Kidney (tissue), 14 donors: ENCODE results near the gene DTNB. TPM values are rescaled to one million over a fixed set of nuclear protein-coding genes. Genes with fewer than 3 reads are reported as not detected.

Source experiments
- DNase-seq, 5 donors: peaks; one replicate each; pipeline ENCODE4 v3.0.0-alpha.2; 2013 to 2020
- FAIRE-seq: peaks from 2 replicates; lab custom pipeline; 2012; peaks lifted over from hg19 to GRCh38; lab: Jason Lieb, UNC
- H3K27ac ChIP-seq, 2 donors: one replicate each; pipeline ENCODE4 v1.7.0; 2013; ENCODE audit warnings: low read depth in 2 of 2, low read length in 2 of 2, inconsistent platforms in 1 of 2
- H3K27me3 ChIP-seq: one replicate; pipeline ENCODE4 v1.7.1; 2013; ENCODE audit warnings: low read length, inconsistent platforms; ENCODE audit not compliant: control insufficient read depth, insufficient read depth
- H3K36me3 ChIP-seq, 3 donors: one replicate each; pipeline versions ENCODE4 v1.7.0 to v1.7.1; 2013; ENCODE audit warnings: low read length in 3 of 3, control low read depth in 1 of 3, inconsistent platforms in 1 of 3; ENCODE audit not compliant: insufficient read depth in 3 of 3, control insufficient read depth in 2 of 3
- H3K4me1 ChIP-seq, 3 donors: one replicate each; pipeline versions ENCODE4 v1.7.0 to v1.7.1; 2013; ENCODE audit warnings: low read length in 3 of 3, inconsistent platforms in 1 of 3, low read depth in 1 of 3; ENCODE audit not compliant: control insufficient read depth in 2 of 3, insufficient read depth in 2 of 3
- H3K4me3 ChIP-seq, 3 donors: one replicate each; pipeline versions ENCODE4 v1.7.0 to v1.8.1; 2013; ENCODE audit warnings: low read length in 3 of 3, control low read depth in 1 of 3, inconsistent platforms in 1 of 3
- H3K9ac ChIP-seq, 3 donors: one replicate each; pipeline versions ENCODE4 v1.7.0 to v1.7.1; 2013; ENCODE audit warnings: low read length in 3 of 3, control low read depth in 1 of 3, inconsistent platforms in 1 of 3
- H3K9me3 ChIP-seq, 3 donors: one replicate each; pipeline versions ENCODE4 v1.7.0 to v1.7.1; 2013; ENCODE audit warnings: low read length in 3 of 3, control low read depth in 1 of 3, inconsistent platforms in 1 of 3; ENCODE audit not compliant: control insufficient read depth in 2 of 3, insufficient read depth in 1 of 3
- CTCF ChIP-seq: IDR thresholded peaks from 3 replicates; pipeline ENCODE4 v1.5.1; 2012; ENCODE audit warnings: mild to moderate bottlenecking, moderate library complexity, borderline replicate concordance; ENCODE audit not compliant: insufficient read depth; ENCODE audit errors: extremely low read depth
- intact Hi-C: fragments of 100-400 bp; cut with DNase I; formaldehyde crosslinking; loops from one replicate; pipeline ENCODE4 v1.11.1; 2022
- polyA plus RNA-seq: library from polyadenylated mRNA; stranded (reverse); fragments of 350-450 nt; fragmentation: Illumina TruSeq; extraction: RNeasy Lipid Tissue Mini Kit (QIAGEN cat#74804); gene quantifications from one replicate; pipeline ENCODE4 v1.2.3, GENCODE V29; 2014; ENCODE audit warnings: low read depth, low replicate concordance; ENCODE audit not compliant: insufficient read depth
- total RNA-seq: library from RNA; stranded (reverse); fragmentation: NEBNext Ultra II Directional; extraction: Animal tissue kit (Norgen Biotek cat#: 25700); gene quantifications from one replicate; pipeline ENCODE4 v1.2.1, GENCODE V29; 2021
- donor health status: control.
- donor health status: control.
- donor health status: control.
- donor health status: control.
- donor health status: control.
- donor health status: DM: yes; HTN: yes; CAD: no.
- donor health status: Normal renal cell carcinoma (clear cell type).

The DTNB gene
- total and polyA plus RNA-seq, 2 donors from 2014 or later: 23.0 to 28.1 TPM

- H3K4me1 ChIP-seq: peaks cover 0 to 10% (median 5%) of the 10 kb centered on the region in 3 donors
- intact Hi-C loops: no loop called here
- H3K9me3 ChIP-seq: no peaks in the 10 kb centered on the region
- peak; percentile 97 for FAIRE-seq
- no peaks in the 10 kb centered on the region for H3K27me3 ChIP-seq
- H3K27ac ChIP-seq: peak overlapping the region; percentile 74 to 82
- peak overlapping the region in 2 of 3 donors; percentile 57 to 72 for H3K9ac ChIP-seq
- peak; percentile 95 to 97 (median 96) for DNase-seq
- H3K36me3 ChIP-seq: no peaks in the 10 kb centered on the region
- H3K4me3 ChIP-seq: peak overlapping the region; percentile 9 to 77 (median 72)
- peak; percentile 95 for TF ChIP-seq CTCF
These were observed 311.3 kb downstream of the DTNB start for GRCh38 chr2:25362049-25362433.

DNA sequence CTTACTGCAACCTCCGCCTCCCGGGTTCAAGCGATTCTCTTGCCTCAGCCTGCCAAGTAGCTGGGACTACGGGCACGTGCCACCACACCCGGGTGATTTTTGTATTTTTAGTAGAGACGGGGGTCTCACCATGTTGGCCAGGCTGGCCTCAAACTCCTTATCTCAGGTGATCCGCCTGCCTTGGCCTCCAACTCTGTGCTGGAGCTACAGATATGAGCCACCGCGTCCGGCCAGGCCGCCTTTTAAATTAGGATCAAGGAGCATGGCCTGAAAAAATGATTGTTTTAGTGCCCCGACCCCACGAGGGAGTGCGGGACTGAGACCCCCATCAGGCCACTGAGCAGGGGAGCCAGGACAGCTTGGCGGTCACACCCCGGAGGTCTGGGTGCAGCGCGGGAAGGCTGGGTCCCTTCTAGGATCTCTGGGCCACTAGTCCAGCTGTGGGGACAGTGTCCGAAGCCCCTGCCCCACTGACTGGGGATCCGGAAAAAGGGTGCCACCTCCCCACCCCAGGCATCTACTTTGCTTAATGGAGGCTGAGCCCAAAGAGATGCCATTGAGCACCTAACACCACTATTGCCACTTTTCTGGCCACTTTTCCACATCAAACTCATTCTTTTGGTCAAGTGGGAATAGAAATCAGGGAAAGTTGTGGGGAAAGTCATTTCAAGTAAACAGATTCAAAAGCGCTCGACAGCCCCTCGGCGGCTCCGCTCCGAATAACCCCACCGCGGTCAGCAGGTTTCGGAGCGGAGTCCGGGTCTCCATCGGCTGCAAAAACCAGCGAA, 311.9 kb downstream of the DTNB start:
- TF ChIP-seq CTCF: no peak
- no peak for FAIRE-seq

GRCh38 chr2:25358836-25359235, 314.5 kb downstream of the DTNB start:
- no peak overlapping the region for H3K9ac ChIP-seq
- TF ChIP-seq CTCF: no peak
- no peak overlapping the region for H3K4me3 ChIP-seq
- no peaks in the 10 kb centered on the region for H3K9me3 ChIP-seq
- H3K36me3 ChIP-seq: no peaks in the 10 kb centered on the region
- no peak overlapping the region for H3K27ac ChIP-seq
- H3K4me1 ChIP-seq: peaks cover 0 to 6% (median 0%) of the 10 kb centered on the region in 3 donors
- FAIRE-seq: no peak
- intact Hi-C loops: no loop called here
- no peaks in the 10 kb centered on the region for H3K27me3 ChIP-seq
- no peak for DNase-seq

More for the DNA sequence above, 311.9 kb downstream of the DTNB start:
- Histone ChIP-seq H3K27ac (no peak overlapping the region), H3K4me1 (peaks cover 0 to 10% (median 5%) of the 10 kb centered on the region in 3 donors), H3K9ac (peak overlapping the region in 1 of 3 donors; percentile 48), H3K4me3 (peak overlapping the region in 2 of 3 donors; percentile 33 to 72), H3K9me3 (no peaks in the 10 kb centered on the region), H3K36me3 (no peaks in the 10 kb centered on the region), H3K27me3 (no peaks in the 10 kb centered on the region)
- no peak for DNase-seq
- intact Hi-C loops: no loop called here
